IPS DF 6.9 (cell line): ENCODE measurements around the gene MRPS31.

ENCODE experiments used
- DNase-seq: peaks from one replicate; pipeline ENCODE4 v3.0.0-alpha.2; 2013; ENCODE audit warnings: low read depth, low spot score
- H3K27ac ChIP-seq: one replicate; pipeline ENCODE4 v1.5.1; 2013; ENCODE audit warnings: low read length, control low read depth
- H3K27me3 ChIP-seq: 2 replicates; pipeline ENCODE4 v1.6.1; 2013; ENCODE audit warnings: mild to moderate bottlenecking, low read length; ENCODE audit not compliant: control insufficient read depth, insufficient read depth
- H3K36me3 ChIP-seq: 2 replicates; pipeline ENCODE4 v1.6.1; 2013; ENCODE audit warnings: low read length; ENCODE audit not compliant: control insufficient read depth, insufficient read depth
- H3K4me1 ChIP-seq: 2 replicates; pipeline ENCODE4 v1.6.1; 2013; ENCODE audit warnings: low read length; ENCODE audit not compliant: control insufficient read depth, insufficient read depth
- H3K4me3 ChIP-seq: 2 replicates; pipeline ENCODE4 v1.5.1; 2013; ENCODE audit warnings: mild to moderate bottlenecking, low read length
- H3K9me3 ChIP-seq: 2 replicates; pipeline ENCODE4 v1.6.1; 2013; ENCODE audit warnings: low read length, inconsistent platforms; ENCODE audit not compliant: control insufficient read depth, insufficient read depth
- WGBS: extraction: QIAGEN DNeasy Blood & Tissue Kit; methylation state at CpG from one replicate; pipeline ENCODE4 v1.1.7; 2013; ENCODE audit warnings: mixed read lengths, missing lambda C conversion rate; ENCODE audit not compliant: insufficient read length, insufficient coverage; 5-methylcytosine and 5-hydroxymethylcytosine counted together

Gene MRPS31

DNA sequence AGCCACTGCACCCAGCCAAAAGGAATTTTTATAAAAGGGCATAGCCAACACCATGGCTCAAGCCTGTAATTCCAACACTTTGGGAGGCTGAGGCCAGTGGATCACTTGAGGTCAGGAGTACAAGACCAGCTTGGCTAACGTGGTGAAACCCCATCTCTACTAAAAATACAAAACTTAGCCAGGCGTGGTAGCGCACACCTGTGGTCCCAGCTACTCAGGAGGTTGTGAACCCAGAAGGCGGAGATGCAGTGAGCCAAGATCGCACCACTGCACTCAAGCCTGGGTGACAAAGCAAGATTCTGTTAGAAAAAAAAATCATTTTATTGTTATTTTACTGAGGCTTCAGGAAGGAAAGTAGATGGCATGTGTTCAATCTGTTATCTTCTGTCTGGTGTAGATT lies 73.3 kb downstream of the MRPS31 start:
- Histone ChIP-seq H3K4me1 (no peaks in the 10 kb centered on the region; the same call in 1 of the 2 replicates), H3K36me3 (no peaks in the 10 kb centered on the region), H3K9me3 (no peaks in the 10 kb centered on the region), H3K27ac (no peak overlapping the region), H3K4me3 (no peak overlapping the region), H3K27me3 (no peaks in the 10 kb centered on the region)
- no CpG with 5 or more reads among the region's 5 CpGs for WGBS
- DNase-seq: no peak

GRCh38 chr13:40694426-40694825 lies 76.6 kb downstream of the MRPS31 start:
- H3K36me3 ChIP-seq: no peaks in the 10 kb centered on the region; the same call in 1 of the 2 replicates
- H3K27ac ChIP-seq: no peak overlapping the region
- no peaks in the 10 kb centered on the region for H3K27me3 ChIP-seq
- DNase-seq: no peak
- H3K4me3 ChIP-seq: no peak overlapping the region
- no CpG with 5 or more reads among the region's 4 CpGs for WGBS
- no peaks in the 10 kb centered on the region; the same call in 1 of the 2 replicates for H3K4me1 ChIP-seq
- no peaks in the 10 kb centered on the region for H3K9me3 ChIP-seq

DNA sequence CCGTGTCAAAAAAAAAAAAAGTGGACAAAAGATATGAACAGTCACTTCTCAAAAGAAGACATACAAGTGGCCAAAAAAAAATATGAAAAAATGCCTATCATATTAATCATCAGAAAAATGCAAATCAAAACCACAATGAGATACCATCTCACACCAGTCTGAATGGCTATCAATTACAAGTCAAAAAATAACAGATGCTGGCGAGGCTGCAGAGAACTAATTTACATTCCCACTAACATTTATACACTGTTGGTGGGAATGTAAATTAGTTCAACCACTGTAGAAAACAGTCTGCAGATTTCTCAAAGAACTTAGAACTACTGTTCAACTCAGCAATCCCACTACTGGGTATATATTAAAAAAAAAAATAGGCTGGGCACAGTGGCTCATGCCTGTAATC lies 78.0 kb downstream of the MRPS31 start:
- no peak overlapping the region for H3K4me3 ChIP-seq
- WGBS: no CpG with 5 or more reads among the region's 2 CpGs

GRCh38 chr13:40688781-40689180 lies 82.2 kb downstream of the MRPS31 start:
- no peaks in the 10 kb centered on the region for H3K4me1 ChIP-seq
- no peaks in the 10 kb centered on the region for H3K27me3 ChIP-seq
- H3K27ac ChIP-seq: no peak overlapping the region
- H3K9me3 ChIP-seq: no peaks in the 10 kb centered on the region
- WGBS: no CpG with 5 or more reads among the region's 3 CpGs
- no peak overlapping the region for H3K4me3 ChIP-seq
- H3K36me3 ChIP-seq: no peaks in the 10 kb centered on the region; the same call in 1 of the 2 replicates
- no peak for DNase-seq

More for the DNA sequence above, 78.0 kb downstream of the MRPS31 start:
- Histone ChIP-seq H3K27ac (no peak overlapping the region), H3K36me3 (no peaks in the 10 kb centered on the region; the same call in 1 of the 2 replicates), H3K4me1 (no peaks in the 10 kb centered on the region), H3K9me3 (no peaks in the 10 kb centered on the region), H3K27me3 (no peaks in the 10 kb centered on the region)
- no peak for DNase-seq

DNA sequence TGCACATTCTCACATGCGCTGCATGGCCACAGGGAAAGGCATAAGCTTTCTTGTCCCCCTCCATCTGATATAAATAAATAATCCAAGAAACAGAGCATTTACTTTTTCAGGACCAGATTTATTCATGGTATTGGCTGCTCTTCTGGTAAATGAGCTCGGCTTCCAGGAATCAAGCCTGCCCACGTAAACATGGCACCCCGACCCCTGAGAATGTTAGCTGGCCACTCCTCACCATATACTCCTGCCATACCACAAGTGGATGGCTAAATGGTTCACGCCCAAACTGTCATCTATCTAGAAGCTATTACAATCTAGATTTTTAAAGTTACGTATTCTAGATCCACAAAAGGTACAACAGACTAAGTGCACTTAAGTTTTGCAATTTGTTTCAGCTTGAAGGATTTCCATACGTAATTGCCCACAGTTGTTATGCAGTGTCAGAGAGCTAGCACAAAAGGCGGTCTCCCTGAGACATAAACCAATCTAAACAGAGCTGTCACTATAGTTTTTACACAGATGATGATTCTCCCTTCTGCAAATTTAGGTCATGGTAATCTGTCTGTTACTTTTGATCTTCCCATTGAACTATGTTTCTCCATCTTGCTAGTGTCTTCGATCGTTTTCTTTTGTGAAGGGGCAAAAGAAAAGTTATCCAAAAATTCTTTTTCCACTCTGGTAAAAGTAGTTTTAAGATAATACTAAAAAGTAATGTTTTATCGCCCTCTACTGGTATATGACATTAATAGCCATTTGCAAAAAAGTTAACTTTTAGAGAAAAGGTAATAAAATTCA lies 88.3 kb downstream of the MRPS31 start:
- no peak for DNase-seq
- Histone ChIP-seq H3K27me3 (no peaks in the 10 kb centered on the region), H3K27ac (no peak overlapping the region), H3K9me3 (no peaks in the 10 kb centered on the region), H3K4me1 (peaks cover 5% of the 10 kb centered on the region; the same call in 1 of the 2 replicates), H3K36me3 (no peaks in the 10 kb centered on the region), H3K4me3 (no peak overlapping the region)
- no CpG with 5 or more reads among the region's 11 CpGs for WGBS

- no peaks in the 10 kb centered on the region for H3K36me3 ChIP-seq
- WGBS: no CpG with 5 or more reads among the region's 7 CpGs
- no peak for DNase-seq
- peak overlapping the region; percentile 71 for H3K27ac ChIP-seq
- peaks cover 5% of the 10 kb centered on the region; the same call in 1 of the 2 replicates for H3K4me1 ChIP-seq
- H3K27me3 ChIP-seq: no peaks in the 10 kb centered on the region
- H3K4me3 ChIP-seq: peak overlapping the region; percentile 14; the same call in 1 of the 2 replicates
- no peaks in the 10 kb centered on the region for H3K9me3 ChIP-seq
These were observed 89.4 kb downstream of the MRPS31 start for GRCh38 chr13:40681341-40682146.

GRCh38 chr13:40680659-40681323 lies 90.2 kb downstream of the MRPS31 start:
- no CpG with 5 or more reads among the region's 7 CpGs for WGBS
- H3K4me3 ChIP-seq: no peak overlapping the region; the same call in 1 of the 2 replicates
- H3K27ac ChIP-seq: peak overlapping the region; percentile 71

DNA sequence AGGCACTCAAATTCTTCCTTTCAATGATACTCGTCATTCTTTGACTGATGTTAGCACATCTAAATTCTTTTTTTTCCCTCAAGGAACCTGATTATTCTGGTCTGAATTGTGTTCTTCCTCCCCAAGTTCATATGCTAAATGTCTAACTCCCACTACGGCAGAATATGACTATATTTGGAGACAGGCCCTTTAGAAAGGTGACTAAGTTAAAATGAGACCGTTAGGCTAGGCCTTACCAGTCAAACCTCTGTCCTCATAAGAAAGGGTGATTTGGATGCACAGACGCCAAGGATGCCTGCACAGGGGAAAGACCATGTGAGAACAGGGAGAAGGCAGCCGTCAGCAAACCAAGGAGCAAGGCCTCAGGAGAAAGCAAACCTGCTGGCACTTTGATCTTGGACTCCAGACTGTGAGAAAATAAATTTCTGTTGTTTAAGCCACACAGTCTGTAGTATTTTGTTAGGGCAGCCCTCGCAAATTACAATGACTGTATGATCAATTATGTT lies 91.5 kb downstream of the MRPS31 start:
- H3K27me3 ChIP-seq: no peaks in the 10 kb centered on the region
- peaks cover 5% of the 10 kb centered on the region; the same call in 1 of the 2 replicates for H3K4me1 ChIP-seq
- no peaks in the 10 kb centered on the region for H3K9me3 ChIP-seq
- no peak for DNase-seq
- no peak overlapping the region for H3K27ac ChIP-seq
- H3K36me3 ChIP-seq: no peaks in the 10 kb centered on the region
- no CpG with 5 or more reads among the region's 6 CpGs for WGBS
- H3K4me3 ChIP-seq: no peak overlapping the region

More at GRCh38 chr13:40680659-40681323, 90.2 kb downstream of the MRPS31 start:
- Histone ChIP-seq H3K27me3 (no peaks in the 10 kb centered on the region), H3K4me1 (peaks cover 5% of the 10 kb centered on the region; the same call in 1 of the 2 replicates), H3K36me3 (no peaks in the 10 kb centered on the region), H3K9me3 (no peaks in the 10 kb centered on the region)
- DNase-seq: no peak
